ENCODE data around the gene CYSTM1. TPM values are rescaled to one million over a fixed set of nuclear protein-coding genes. Genes with fewer than 3 reads are reported as not detected.

Gene CYSTM1
- total RNA-seq, 2 donors from 2014 or later: 56.8 to 97.2 TPM

DNA sequence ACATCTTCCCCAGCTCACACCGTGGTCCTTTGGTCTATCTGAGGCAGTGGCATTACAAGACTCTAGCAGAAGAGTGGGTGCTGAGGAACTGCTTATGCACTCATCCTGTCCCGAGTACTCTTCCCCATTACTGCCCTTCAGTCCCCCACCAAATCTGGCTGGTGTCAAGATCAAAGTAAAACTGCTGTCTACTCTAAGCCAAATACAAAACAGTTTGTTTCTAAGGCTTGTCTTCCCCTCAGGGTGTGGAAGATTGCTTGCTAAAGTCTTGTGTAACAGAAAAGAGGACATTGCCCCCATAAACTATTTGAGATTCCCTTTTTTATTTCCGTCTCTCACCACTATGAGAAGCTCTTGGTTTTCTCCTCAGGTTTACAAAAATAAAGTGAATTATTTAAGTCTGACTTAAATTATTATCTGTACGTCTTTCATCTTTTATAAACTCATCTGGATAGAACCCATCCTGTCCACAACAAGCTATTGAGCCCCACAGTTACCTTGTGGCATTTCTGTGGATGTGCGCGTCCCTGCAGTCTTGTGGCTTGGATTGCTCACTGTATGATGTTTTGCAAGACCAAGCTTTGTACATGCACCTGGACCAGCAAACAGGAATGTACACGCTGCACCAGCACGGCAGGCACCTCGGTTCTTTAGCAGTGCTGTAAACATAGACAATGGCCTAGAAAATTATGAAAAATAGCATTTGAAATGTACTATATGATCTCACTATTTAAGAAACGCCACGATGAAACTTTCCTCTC, 61.0 kb downstream of the CYSTM1 start:
- intact Hi-C loops (cut with DNase I): no loop called here
- no peak overlapping the region for H3K4me3 ChIP-seq
- 82 to 83% methylated on average over 11 of the region's 11 CpGs for WGBS, 2 donors
- no peaks in the 10 kb centered on the region for H3K27me3 ChIP-seq
- no peaks in the 10 kb centered on the region for H3K9me3 ChIP-seq
- TF ChIP-seq CTCF (IDR thresholded peaks at IDR 0.05) (no peak), POLR2A (IDR thresholded peaks at IDR 0.05) (no peak)
- no peaks in the 10 kb centered on the region for H3K36me3 ChIP-seq (replicated peaks in 1 of 2; ENCODE audit: insufficient read depth in 1 of 2, low read depth in 2 of 2)
- H3K27ac ChIP-seq: no peak overlapping the region
- no peak for DNase-seq
- H3K4me1 ChIP-seq: peaks cover 15% of the 10 kb centered on the region
- ATAC-seq: no peak

DNA sequence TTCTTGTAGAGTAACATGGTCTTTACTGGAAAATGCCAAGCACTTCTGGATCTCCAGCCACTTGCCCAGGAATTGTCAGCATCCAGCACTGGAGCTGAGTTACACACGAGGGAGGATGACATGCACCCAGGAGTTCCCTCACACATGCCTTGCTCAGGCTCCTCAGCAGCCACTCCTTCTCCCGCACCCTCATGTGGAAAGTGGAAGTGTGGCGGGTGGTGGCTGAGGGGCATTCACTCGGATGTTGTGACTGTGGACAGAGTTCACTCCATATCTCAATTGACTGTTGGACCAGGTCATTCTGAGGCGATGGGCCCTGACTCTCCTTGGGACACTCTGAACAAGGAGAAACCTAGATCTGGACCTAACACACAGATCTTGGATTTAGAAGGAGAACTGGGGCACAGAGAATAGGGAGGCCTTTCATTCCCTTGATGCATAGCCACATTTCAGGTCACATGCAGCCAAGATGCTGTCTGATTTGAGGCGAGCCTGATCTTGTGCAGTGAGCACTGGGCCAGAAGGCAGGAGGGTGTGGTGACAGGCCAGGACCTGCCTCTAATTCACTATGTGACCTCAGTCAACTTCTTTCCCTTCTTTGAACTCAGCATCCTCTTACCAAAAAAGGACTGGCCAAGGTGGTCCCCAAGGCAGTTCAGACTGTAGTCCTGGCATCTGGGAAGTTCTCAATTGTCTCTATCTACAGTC, 62.1 kb downstream of the CYSTM1 start:
- Histone ChIP-seq H3K9me3 (no peaks in the 10 kb centered on the region), H3K27ac (no peak overlapping the region), H3K36me3 (replicated peaks in 1 of 2; ENCODE audit: insufficient read depth in 1 of 2, low read depth in 2 of 2) (no peaks in the 10 kb centered on the region), H3K27me3 (no peaks in the 10 kb centered on the region), H3K4me3 (no peak overlapping the region), H3K4me1 (peaks cover 26% of the 10 kb centered on the region)
- DNase-seq: no peak
- intact Hi-C loops (cut with DNase I): no loop called here
- WGBS, 2 donors: 86 to 87% methylated on average over 6 of the region's 6 CpGs
- no peak for TF ChIP-seq CTCF (IDR thresholded peaks at IDR 0.05)
- no peak for TF ChIP-seq POLR2A (IDR thresholded peaks at IDR 0.05)
- no peak for ATAC-seq

GRCh38 chr5:140238756-140239155, 63.8 kb downstream of the CYSTM1 start:
- peaks cover 42% of the 10 kb centered on the region for H3K4me1 ChIP-seq
- intact Hi-C loops (cut with DNase I): no loop called here
- 92 to 99% methylated on average over 6 of the region's 6 CpGs for WGBS, 2 donors
- H3K9me3 ChIP-seq: no peaks in the 10 kb centered on the region
- no peaks in the 10 kb centered on the region for H3K36me3 ChIP-seq (replicated peaks in 1 of 2; ENCODE audit: insufficient read depth in 1 of 2, low read depth in 2 of 2)
- H3K4me3 ChIP-seq: no peak overlapping the region
- no peak overlapping the region for H3K27ac ChIP-seq
- DNase-seq (no peak), ATAC-seq (no peak)
- TF ChIP-seq POLR2A (IDR thresholded peaks at IDR 0.05) (no peak), CTCF (IDR thresholded peaks at IDR 0.05) (no peak)
- no peaks in the 10 kb centered on the region for H3K27me3 ChIP-seq

- Histone ChIP-seq H3K27ac (no peak overlapping the region), H3K4me3 (no peak overlapping the region), H3K9me3 (no peaks in the 10 kb centered on the region), H3K36me3 (replicated peaks in 1 of 2; ENCODE audit: insufficient read depth in 1 of 2, low read depth in 2 of 2) (no peaks in the 10 kb centered on the region), H3K4me1 (peaks cover 49% of the 10 kb centered on the region), H3K27me3 (no peaks in the 10 kb centered on the region)
- WGBS, 2 donors: 92% methylated on average over 5 of the region's 5 CpGs; no CpG with 5 or more reads in 1 of the 2 donors
- no peak for ATAC-seq
- no peak for TF ChIP-seq POLR2A (IDR thresholded peaks at IDR 0.05)
- intact Hi-C loops (cut with DNase I): no loop called here
- no peak for DNase-seq
Observed at GRCh38 chr5:140239461-140239860, 64.5 kb downstream of the CYSTM1 start.

GRCh38 chr5:140239939-140240700, 65.1 kb downstream of the CYSTM1 start:
- Histone ChIP-seq H3K4me1 (peaks cover 53% of the 10 kb centered on the region), H3K27me3 (no peaks in the 10 kb centered on the region), H3K9me3 (no peaks in the 10 kb centered on the region), H3K27ac (peak overlapping the region in 3 of 4 donors; percentile 51 to 74 (median 69)), H3K4me3 (no peak overlapping the region), H3K36me3 (replicated peaks in 1 of 2; ENCODE audit: insufficient read depth in 1 of 2, low read depth in 2 of 2) (no peaks in the 10 kb centered on the region)
- intact Hi-C loops (cut with DNase I): no loop called here
- 54 to 56% methylated on average over 10 to 11 of the region's 11 CpGs for WGBS, 2 donors
- DNase-seq (peak; percentile 62 to 71 (median 66)), ATAC-seq (no peak)
- TF ChIP-seq POLR2A (IDR thresholded peaks at IDR 0.05) (no peak), CTCF (IDR thresholded peaks at IDR 0.05) (peak; percentile 21 to 55 (median 47))

Data from body of pancreas (tissue), 4 donors.